OCI-LY3 (cell line): ENCODE measurements around the gene SORCS3.

Experiments used
- H2AFZ ChIP-seq: fragments of 200-600, 300-600 bp; shearing (Covaris generic); 2 replicates; pipeline ENCODE4 v1.6.0; 2014; ENCODE audit warnings: antibody characterized with exemption, low read depth, low read length
- H3K27ac ChIP-seq: fragments of 200-600, 300-600 bp; sonication (generic); 2 replicates; pipeline ENCODE4 v1.5.1; 2014; ENCODE audit warnings: mild to moderate bottlenecking, low read length, moderate library complexity, mixed read lengths
- H3K27me3 ChIP-seq: fragments of 200-600, 300-600 bp; sonication (generic); 2 replicates; pipeline ENCODE4 v1.6.1; 2014; ENCODE audit warnings: low read depth, low read length, mixed read lengths
- H3K36me3 ChIP-seq: fragments of 200-600, 300-600 bp; sonication (generic); replicated peaks from 2 replicates; pipeline ENCODE3; 2014; ENCODE audit warnings: low read depth, low read length, mixed read lengths
- H3K4me1 ChIP-seq: fragments of 300-600, 200-600 bp; sonication (generic); 2 replicates; pipeline ENCODE4 v1.6.1; 2014; ENCODE audit warnings: low read length, mixed read lengths
- H3K4me2 ChIP-seq: fragments of 200-600, 300-600 bp; sonication (generic); 2 replicates; pipeline ENCODE4 v1.6.1; 2014; ENCODE audit warnings: low read length, mixed read lengths
- H3K4me3 ChIP-seq: fragments of 300-600, 200-600 bp; sonication (generic); 2 replicates; pipeline ENCODE4 v1.5.1; 2014; ENCODE audit warnings: antibody characterized with exemption, mild to moderate bottlenecking, low read length, moderate library complexity
- H3K79me2 ChIP-seq: fragments of 300-600, 200-600 bp; shearing (Covaris generic); 2 replicates; pipeline ENCODE4 v1.6.1; 2014; ENCODE audit warnings: mild to moderate bottlenecking, low read length, mixed read lengths
- H3K9ac ChIP-seq: fragments of 300-600, 200-600 bp; shearing (Covaris generic); 2 replicates; pipeline ENCODE4 v1.6.0; 2014; ENCODE audit warnings: mild to moderate bottlenecking, low read length, moderate library complexity
- H3K9me3 ChIP-seq: fragments of 200-600, 300-600 bp; shearing (Covaris generic); 2 replicates; pipeline ENCODE4 v1.6.1; 2014; ENCODE audit warnings: low read length, mixed read lengths; ENCODE audit not compliant: insufficient read depth
- H4K20me1 ChIP-seq: fragments of 200-600, 300-600 bp; sonication (generic); 2 replicates; pipeline ENCODE4 v1.6.1; 2016; ENCODE audit warnings: low read length, mixed read lengths; ENCODE audit not compliant: insufficient read depth
- CTCF ChIP-seq: fragments of 200-600, 300-600 bp; sonication (generic); IDR thresholded peaks from 2 replicates; pipeline ENCODE4 v1.5.1; 2014; ENCODE audit warnings: antibody characterized with exemption, low read length, low read depth
- EZH2phosphoT487 ChIP-seq: fragments of 200-600 bp; shearing (Covaris generic); IDR thresholded peaks from 2 replicates; pipeline ENCODE4 v1.6.1; 2018; ENCODE audit warnings: antibody characterized with exemption, mixed run types, low read depth

SORCS3 gene

GRCh38 chr10:105207476-105207995 is 566.4 kb downstream of the SORCS3 start:
- H3K4me1 ChIP-seq, result no peaks in the 10 kb centered on the region
- no peak for TF ChIP-seq EZH2phosphoT487
- no peak for TF ChIP-seq CTCF
- H3K27ac ChIP-seq, result no peak overlapping the region
- H3K9ac ChIP-seq, result no peak overlapping the region
- H3K4me2 ChIP-seq, result no peak overlapping the region
- no peaks in the 10 kb centered on the region for H3K36me3 ChIP-seq
- no peaks in the 10 kb centered on the region for H4K20me1 ChIP-seq
- H3K4me3 ChIP-seq, result no peak overlapping the region
- H2AFZ ChIP-seq, result no peak overlapping the region
- no peaks in the 10 kb centered on the region for H3K9me3 ChIP-seq
- H3K27me3 ChIP-seq, result no peaks in the 10 kb centered on the region
- no peaks in the 10 kb centered on the region for H3K79me2 ChIP-seq

DNA sequence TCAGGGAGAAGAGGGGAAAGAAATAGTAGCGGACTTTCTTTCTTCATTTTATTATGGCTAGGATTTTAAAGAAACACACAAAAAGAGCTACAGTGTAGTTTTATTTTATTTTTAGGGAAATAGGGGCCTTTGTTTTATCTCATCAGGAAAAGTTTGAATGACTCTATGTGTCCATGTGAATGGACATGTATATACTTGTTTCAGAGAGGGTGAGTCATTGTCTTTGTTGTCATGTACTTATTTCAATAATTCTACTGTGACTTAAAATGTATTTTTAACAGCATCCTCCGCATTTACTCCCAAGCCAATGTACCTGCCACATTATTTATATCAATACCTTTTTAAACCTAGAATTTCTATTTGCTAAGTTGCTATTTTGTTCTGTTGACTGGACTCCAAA is 569.5 kb downstream of the SORCS3 start:
- no peak overlapping the region for H3K27ac ChIP-seq
- no peaks in the 10 kb centered on the region for H4K20me1 ChIP-seq
- H3K27me3 ChIP-seq, result no peaks in the 10 kb centered on the region
- H3K9ac ChIP-seq, result no peak overlapping the region
- TF ChIP-seq EZH2phosphoT487 (no peak), CTCF (no peak)
- H3K4me2 ChIP-seq, result no peak overlapping the region
- no peaks in the 10 kb centered on the region for H3K36me3 ChIP-seq
- H3K4me1 ChIP-seq, result no peaks in the 10 kb centered on the region
- H3K79me2 ChIP-seq, result no peaks in the 10 kb centered on the region
- H2AFZ ChIP-seq, result no peak overlapping the region
- no peak overlapping the region for H3K4me3 ChIP-seq
- H3K9me3 ChIP-seq, result no peaks in the 10 kb centered on the region

GRCh38 chr10:105237685-105238084 is 596.6 kb downstream of the SORCS3 start:
- no peak overlapping the region for H3K9ac ChIP-seq
- H2AFZ ChIP-seq, result no peak overlapping the region
- H3K27me3 ChIP-seq, result no peaks in the 10 kb centered on the region
- no peak overlapping the region for H3K4me3 ChIP-seq
- no peaks in the 10 kb centered on the region for H3K36me3 ChIP-seq
- no peaks in the 10 kb centered on the region for H4K20me1 ChIP-seq
- H3K9me3 ChIP-seq, result no peaks in the 10 kb centered on the region
- H3K79me2 ChIP-seq, result no peaks in the 10 kb centered on the region
- H3K4me1 ChIP-seq, result no peaks in the 10 kb centered on the region
- no peak overlapping the region for H3K4me2 ChIP-seq
- no peak overlapping the region for H3K27ac ChIP-seq
- TF ChIP-seq CTCF (no peak), EZH2phosphoT487 (no peak)

GRCh38 chr10:105239311-105240219 is 598.5 kb downstream of the SORCS3 start:
- H3K27me3 ChIP-seq, result no peaks in the 10 kb centered on the region
- H3K79me2 ChIP-seq, result no peaks in the 10 kb centered on the region
- H3K27ac ChIP-seq, result no peak overlapping the region
- no peak overlapping the region for H2AFZ ChIP-seq
- H3K36me3 ChIP-seq, result no peaks in the 10 kb centered on the region
- H3K4me2 ChIP-seq, result no peak overlapping the region
- no peaks in the 10 kb centered on the region for H4K20me1 ChIP-seq
- H3K4me3 ChIP-seq, result no peak overlapping the region
- no peak overlapping the region for H3K9ac ChIP-seq
- no peaks in the 10 kb centered on the region for H3K4me1 ChIP-seq
- no peak for TF ChIP-seq EZH2phosphoT487
- no peak for TF ChIP-seq CTCF
- H3K9me3 ChIP-seq, result no peaks in the 10 kb centered on the region
